Measurements from ENCODE around the gene CCPG1. TPM values are rescaled to one million over a fixed set of nuclear protein-coding genes. Genes with fewer than 3 reads are reported as not detected.
A peak's percentile ranks its signal among the peaks of the same experiment; 100 is the strongest.

CCPG1 gene
- total RNA-seq, 1 experiment from 2014 or later, result 17.1 TPM

- TF ChIP-seq E2F1 (CRISPR knock-in tag; IDR thresholded peaks at IDR 0.05), result no peak
- TF ChIP-seq CBFB (CRISPR knock-in tag; IDR thresholded peaks at IDR 0.05; ENCODE audit: low read depth), result no peak
- TF ChIP-seq ELF4 (CRISPR knock-in tag; IDR thresholded peaks at IDR 0.05; ENCODE audit: low read depth), result no peak
- no peak for TF ChIP-seq CREB1 (CRISPR knock-in tag; IDR thresholded peaks at IDR 0.05)
- no peak for TF ChIP-seq E2F5 (CRISPR knock-in tag; IDR thresholded peaks at IDR 0.05)
- TF ChIP-seq ZNF425 (CRISPR knock-in tag; conservative IDR thresholded peaks at IDR 0.05), result no peak
- TF ChIP-seq JUN (CRISPR knock-in tag; IDR thresholded peaks at IDR 0.05), result no peak
- TF ChIP-seq ZNF396 (CRISPR knock-in tag; IDR thresholded peaks at IDR 0.05; ENCODE audit: borderline replicate concordance), result no peak
Observed at GRCh38 chr15:55349282-55349681, 58.9 kb downstream of the CCPG1 start (continued).

GRCh38 chr15:55348281-55348778, 59.8 kb downstream of the CCPG1 start:
- no peaks in the 10 kb centered on the region for H3K36me3 Mint-ChIP-seq
- H3K27me3 Mint-ChIP-seq (ENCODE audit: low read depth), result no peaks in the 10 kb centered on the region
- H3K27ac Mint-ChIP-seq, result peak overlapping the region; percentile 43
- H3K9me3 Mint-ChIP-seq, result no peaks in the 10 kb centered on the region
- H3K4me3 Mint-ChIP-seq, result no peak overlapping the region
- ChIA-PET POLR2A (no interaction called here), CTCF (interaction anchor here (1.4 kb wide), 1 partner anchor 87 kb away, joined by 3 read pairs; no protein-coding TSS in a partner anchor)
- peak; percentile 78 for ATAC-seq
- peaks cover 39% of the 10 kb centered on the region for H3K4me1 Mint-ChIP-seq
- peak; percentile 41 for DNase-seq (ENCODE audit: low spot score)
- TF ChIP-seq NR1H2 (CRISPR knock-in tag; IDR thresholded peaks at IDR 0.05) (no peak), HMGXB4 (CRISPR knock-in tag; IDR thresholded peaks at IDR 0.05) (no peak), RORB (CRISPR knock-in tag; IDR thresholded peaks at IDR 0.05) (no peak), ELF4 (CRISPR knock-in tag; IDR thresholded peaks at IDR 0.05; ENCODE audit: low read depth) (no peak), ESRRA (CRISPR knock-in tag; IDR thresholded peaks at IDR 0.05; ENCODE audit: borderline replicate concordance) (no peak), ZBTB21 (CRISPR knock-in tag; IDR thresholded peaks at IDR 0.05; ENCODE audit: borderline replicate concordance) (no peak), ZNF416 (CRISPR knock-in tag; IDR thresholded peaks at IDR 0.05) (no peak), ATF3 (CRISPR knock-in tag; conservative IDR thresholded peaks at IDR 0.05) (no peak), ZSCAN18 (CRISPR knock-in tag; IDR thresholded peaks at IDR 0.05) (no peak), FOXK1 (CRISPR knock-in tag; IDR thresholded peaks at IDR 0.05) (no peak), CTCF (IDR thresholded peaks at IDR 0.05) (no peak), STAT6 (CRISPR knock-in tag; conservative IDR thresholded peaks at IDR 0.05; ENCODE audit: low read depth) (no peak), ZBTB43 (CRISPR knock-in tag; IDR thresholded peaks at IDR 0.05) (no peak), E2F5 (CRISPR knock-in tag; IDR thresholded peaks at IDR 0.05) (no peak)
